ENCODE data around the gene BACE2. TPM values are rescaled to one million over a fixed set of nuclear protein-coding genes. Genes with fewer than 3 reads are reported as not detected.

The BACE2 gene
- total and polyA plus RNA-seq, 4 donors = 9.2 to 36.0 (median 28.2) TPM

DNA sequence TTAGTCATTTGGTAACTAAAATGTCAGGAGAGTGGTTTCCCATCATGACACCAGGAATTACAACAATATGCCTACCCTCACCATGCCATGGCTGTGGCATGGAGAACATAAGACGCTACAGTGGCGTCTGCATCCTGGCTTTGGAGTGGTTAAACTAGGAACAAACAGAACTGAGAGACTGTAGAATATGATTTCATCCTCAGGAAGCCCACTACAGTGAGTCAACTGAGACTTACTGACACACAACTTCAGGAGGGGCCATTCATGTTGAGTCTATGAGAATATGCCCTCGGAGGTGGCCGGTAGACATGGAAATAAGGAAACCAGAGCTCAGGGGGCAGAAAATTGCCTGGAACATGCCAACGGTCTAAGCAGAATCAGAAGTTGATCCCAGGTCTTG lies 5.9 kb upstream of the BACE2 start:
- 96% methylated on average over 3 of the region's 5 CpGs for WGBS (ENCODE audit: insufficient coverage)
- Histone ChIP-seq H3K27ac (ENCODE audit: low read depth, low read length) (no peak overlapping the region), H3K4me3 (ENCODE audit: low read depth, low read length) (no peak overlapping the region), H3K27me3 (ENCODE audit: control insufficient read depth, insufficient read depth, low read length) (no peaks in the 10 kb centered on the region), H3K36me3 (ENCODE audit: control insufficient read depth, insufficient read depth, low read length) (no peaks in the 10 kb centered on the region), H3K9me3 (ENCODE audit: control insufficient read depth, insufficient read depth, low read length) (no peaks in the 10 kb centered on the region), H3K4me1 (ENCODE audit: control insufficient read depth, insufficient read depth, low read length) (peaks cover 3% of the 10 kb centered on the region)
- no peak for DNase-seq (ENCODE audit: low read depth in 4 of 6, low spot score in 6 of 6)

DNA sequence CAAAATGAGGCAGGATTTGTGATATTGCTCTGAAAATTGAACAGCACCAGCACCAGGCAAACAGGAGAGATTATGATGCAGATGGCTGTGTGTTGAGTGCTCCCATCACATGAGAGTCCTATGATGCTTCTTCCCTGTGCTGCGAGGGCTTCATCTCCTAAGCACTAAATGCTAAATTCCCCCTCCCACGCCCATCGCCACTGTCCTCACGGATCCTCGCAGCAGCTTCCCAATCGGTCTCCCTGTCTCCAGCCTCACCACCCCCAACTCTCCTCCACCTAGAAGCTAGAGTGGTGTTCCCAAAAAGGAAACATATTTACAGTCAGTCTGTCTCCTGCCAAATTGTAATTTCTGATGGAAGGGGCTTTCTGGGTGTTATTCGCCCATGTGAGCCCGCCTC lies 4.9 kb upstream of the BACE2 start:
- Histone ChIP-seq H3K4me1 (ENCODE audit: control insufficient read depth, insufficient read depth, low read length) (peaks cover 9% of the 10 kb centered on the region), H3K27ac (ENCODE audit: low read depth, low read length) (no peak overlapping the region), H3K9me3 (ENCODE audit: control insufficient read depth, insufficient read depth, low read length) (no peaks in the 10 kb centered on the region), H3K27me3 (ENCODE audit: control insufficient read depth, insufficient read depth, low read length) (peaks cover 4% of the 10 kb centered on the region), H3K36me3 (ENCODE audit: control insufficient read depth, insufficient read depth, low read length) (no peaks in the 10 kb centered on the region), H3K4me3 (ENCODE audit: low read depth, low read length) (no peak overlapping the region)
- peak in 1 of 6 donors; percentile 36 for DNase-seq (ENCODE audit: low read depth in 4 of 6, low spot score in 6 of 6)
- 94% methylated on average over 7 of the region's 8 CpGs for WGBS (ENCODE audit: insufficient coverage)

DNA sequence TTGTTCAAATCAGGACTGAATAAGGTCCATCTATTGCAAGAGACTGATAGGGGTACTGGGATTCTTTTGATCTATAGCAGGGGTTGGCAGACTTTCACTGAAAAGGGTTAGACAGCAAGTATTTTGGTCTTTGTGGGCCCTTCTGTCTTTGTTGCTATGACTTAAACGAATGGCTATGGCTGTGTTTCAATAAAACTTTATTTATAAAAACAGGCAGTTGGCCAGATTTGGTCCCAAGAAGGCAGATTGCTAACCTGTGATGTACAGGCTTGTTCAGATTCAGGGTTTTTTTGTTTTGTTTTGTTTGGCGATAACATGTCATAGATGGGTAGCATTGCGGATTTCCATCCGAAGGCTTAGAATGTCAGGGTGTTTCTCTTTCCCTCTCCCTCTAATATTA lies 3.9 kb upstream of the BACE2 start:
- Histone ChIP-seq H3K27ac (ENCODE audit: low read depth, low read length) (no peak overlapping the region), H3K9me3 (ENCODE audit: control insufficient read depth, insufficient read depth, low read length) (no peaks in the 10 kb centered on the region), H3K27me3 (ENCODE audit: control insufficient read depth, insufficient read depth, low read length) (peaks cover 8% of the 10 kb centered on the region), H3K36me3 (ENCODE audit: control insufficient read depth, insufficient read depth, low read length) (no peaks in the 10 kb centered on the region), H3K4me1 (ENCODE audit: control insufficient read depth, insufficient read depth, low read length) (peaks cover 16% of the 10 kb centered on the region), H3K4me3 (ENCODE audit: low read depth, low read length) (no peak overlapping the region)
- no CpG with 5 or more reads among the region's 4 CpGs for WGBS (ENCODE audit: insufficient coverage)
- no peak for DNase-seq (ENCODE audit: low read depth in 4 of 6, low spot score in 6 of 6)

DNA sequence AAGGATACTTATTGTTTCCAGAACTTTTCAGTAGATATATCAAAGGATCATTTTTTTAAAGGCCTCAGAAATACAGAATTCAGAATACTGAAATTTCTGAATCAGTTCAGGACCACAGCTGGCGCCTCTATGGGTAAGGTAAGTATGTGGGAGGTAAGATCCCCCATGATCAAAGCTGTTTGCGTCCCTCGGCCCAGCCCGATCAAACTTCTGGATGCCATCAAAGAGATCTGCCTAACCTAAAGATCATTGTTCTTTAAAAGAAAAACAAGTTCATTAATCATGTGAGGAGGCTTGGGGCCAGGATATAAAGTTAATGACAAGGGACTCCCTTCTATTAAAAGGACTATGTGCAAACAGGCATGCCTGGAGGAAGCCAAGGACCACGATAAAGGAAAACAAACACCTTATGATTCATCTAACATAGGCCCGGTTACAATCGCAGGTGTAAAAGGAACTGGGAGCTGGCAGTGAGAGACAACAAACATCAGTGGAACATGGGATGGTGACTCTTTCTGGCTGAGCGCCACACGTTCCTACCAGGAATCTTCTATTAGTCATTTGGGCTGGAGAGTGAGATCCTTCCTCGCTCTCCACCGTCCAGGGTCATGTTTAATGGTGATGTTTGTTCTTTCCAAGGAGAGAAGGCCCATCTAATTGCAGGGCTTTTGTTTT lies 2.8 kb upstream of the BACE2 start:
- no peaks in the 10 kb centered on the region for H3K9me3 ChIP-seq (ENCODE audit: control insufficient read depth, insufficient read depth, low read length)
- H3K4me3 ChIP-seq (ENCODE audit: low read depth, low read length) = no peak overlapping the region
- H3K27me3 ChIP-seq (ENCODE audit: control insufficient read depth, insufficient read depth, low read length) = peaks cover 8% of the 10 kb centered on the region
- WGBS (ENCODE audit: insufficient coverage) = 90% methylated on average over 4 of the region's 11 CpGs
- peaks cover 18% of the 10 kb centered on the region for H3K4me1 ChIP-seq (ENCODE audit: control insufficient read depth, insufficient read depth, low read length)
- DNase-seq (ENCODE audit: low read depth in 4 of 6, low spot score in 6 of 6) = no peak
- no peaks in the 10 kb centered on the region for H3K36me3 ChIP-seq (ENCODE audit: control insufficient read depth, insufficient read depth, low read length)
- no peak overlapping the region for H3K27ac ChIP-seq (ENCODE audit: low read depth, low read length)

GRCh38 chr21:41166884-41167283 lies 1.1 kb upstream of the BACE2 start:
- peaks cover 10% of the 10 kb centered on the region for H3K27me3 ChIP-seq (ENCODE audit: control insufficient read depth, insufficient read depth, low read length)
- no peaks in the 10 kb centered on the region for H3K36me3 ChIP-seq (ENCODE audit: control insufficient read depth, insufficient read depth, low read length)
- peak overlapping the region; percentile 70 for H3K27ac ChIP-seq (ENCODE audit: low read depth, low read length)
- H3K4me3 ChIP-seq (ENCODE audit: low read depth, low read length) = peak overlapping the region; percentile 72
- peak in 1 of 6 donors; percentile 18 for DNase-seq (ENCODE audit: low read depth in 4 of 6, low spot score in 6 of 6)
- H3K4me1 ChIP-seq (ENCODE audit: control insufficient read depth, insufficient read depth, low read length) = peaks cover 18% of the 10 kb centered on the region
- H3K9me3 ChIP-seq (ENCODE audit: control insufficient read depth, insufficient read depth, low read length) = no peaks in the 10 kb centered on the region
- WGBS (ENCODE audit: insufficient coverage) = 14% methylated on average over 6 of the region's 14 CpGs

DNA sequence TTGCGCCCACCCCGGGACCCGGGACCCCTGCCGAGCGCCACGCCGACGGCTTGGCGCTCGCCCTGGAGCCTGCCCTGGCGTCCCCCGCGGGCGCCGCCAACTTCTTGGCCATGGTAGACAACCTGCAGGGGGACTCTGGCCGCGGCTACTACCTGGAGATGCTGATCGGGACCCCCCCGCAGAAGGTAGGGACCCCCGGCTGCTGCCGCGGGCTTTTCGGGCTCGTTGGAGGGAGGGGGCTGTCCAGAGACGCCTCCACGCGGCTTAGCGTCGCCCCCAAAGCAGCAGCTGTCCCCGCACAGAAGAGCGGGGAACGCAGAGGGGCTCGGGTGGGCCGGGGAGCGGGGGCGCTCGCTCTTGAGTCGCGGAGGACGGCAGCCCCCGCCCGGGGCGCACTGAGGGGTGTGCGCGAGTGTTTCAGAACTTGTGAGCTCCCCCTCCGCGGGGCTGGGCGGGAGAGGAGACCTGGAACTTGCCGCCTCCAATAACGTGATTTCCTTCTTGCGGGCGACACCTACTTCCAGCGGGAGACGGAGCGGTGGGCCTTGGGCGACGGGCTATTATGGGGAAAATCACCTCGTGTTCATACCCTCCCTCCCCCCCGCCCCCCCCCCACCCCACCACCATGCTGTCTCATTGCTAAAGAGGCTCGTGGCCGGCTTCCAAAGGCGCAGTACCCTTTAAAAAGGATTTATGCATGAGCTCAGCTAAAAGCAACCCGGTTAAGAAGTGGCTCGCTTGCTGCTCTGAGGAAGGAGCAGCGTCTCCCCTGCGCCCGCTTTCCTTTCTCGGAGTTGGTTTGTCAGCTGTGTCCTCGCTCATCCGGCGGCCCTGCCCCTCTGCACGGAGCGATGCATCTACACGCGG lies 664 bp downstream of the BACE2 start:
- Histone ChIP-seq H3K9me3 (ENCODE audit: control insufficient read depth, insufficient read depth, low read length) (no peaks in the 10 kb centered on the region), H3K36me3 (ENCODE audit: control insufficient read depth, insufficient read depth, low read length) (no peaks in the 10 kb centered on the region), H3K4me1 (ENCODE audit: control insufficient read depth, insufficient read depth, low read length) (peaks cover 18% of the 10 kb centered on the region), H3K4me3 (ENCODE audit: low read depth, low read length) (peak overlapping the region; percentile 58), H3K27me3 (ENCODE audit: control insufficient read depth, insufficient read depth, low read length) (peaks cover 10% of the 10 kb centered on the region), H3K27ac (ENCODE audit: low read depth, low read length) (peak overlapping the region; percentile 58)
- DNase-seq (ENCODE audit: low read depth in 4 of 6, low spot score in 6 of 6) = peak in 2 of 6 donors; percentile 73 to 81
- WGBS (ENCODE audit: insufficient coverage) = under 1% methylated on average over 62 of the region's 75 CpGs

GRCh38 chr21:41169258-41169576 lies 1.3 kb downstream of the BACE2 start:
- Histone ChIP-seq H3K4me1 (ENCODE audit: control insufficient read depth, insufficient read depth, low read length) (peaks cover 18% of the 10 kb centered on the region), H3K27ac (ENCODE audit: low read depth, low read length) (peak overlapping the region; percentile 50), H3K36me3 (ENCODE audit: control insufficient read depth, insufficient read depth, low read length) (no peaks in the 10 kb centered on the region), H3K9me3 (ENCODE audit: control insufficient read depth, insufficient read depth, low read length) (no peaks in the 10 kb centered on the region), H3K27me3 (ENCODE audit: control insufficient read depth, insufficient read depth, low read length) (peaks cover 10% of the 10 kb centered on the region), H3K4me3 (ENCODE audit: low read depth, low read length) (peak overlapping the region; percentile 58)
- 5% methylated on average over 3 of the region's 3 CpGs for WGBS (ENCODE audit: insufficient coverage)
- DNase-seq (ENCODE audit: low read depth in 4 of 6, low spot score in 6 of 6) = no peak

GRCh38 chr21:41169701-41170100 lies 1.7 kb downstream of the BACE2 start:
- peaks cover 18% of the 10 kb centered on the region for H3K4me1 ChIP-seq (ENCODE audit: control insufficient read depth, insufficient read depth, low read length)
- H3K27ac ChIP-seq (ENCODE audit: low read depth, low read length) = no peak overlapping the region
- no peaks in the 10 kb centered on the region for H3K9me3 ChIP-seq (ENCODE audit: control insufficient read depth, insufficient read depth, low read length)
- no peaks in the 10 kb centered on the region for H3K36me3 ChIP-seq (ENCODE audit: control insufficient read depth, insufficient read depth, low read length)
- H3K4me3 ChIP-seq (ENCODE audit: low read depth, low read length) = no peak overlapping the region
- 78% methylated on average over 3 of the region's 6 CpGs for WGBS (ENCODE audit: insufficient coverage)
- DNase-seq (ENCODE audit: low read depth in 4 of 6, low spot score in 6 of 6) = no peak
- H3K27me3 ChIP-seq (ENCODE audit: control insufficient read depth, insufficient read depth, low read length) = peaks cover 10% of the 10 kb centered on the region

- H3K4me3 ChIP-seq (ENCODE audit: low read depth, low read length) = no peak overlapping the region
- H3K27ac ChIP-seq (ENCODE audit: low read depth, low read length) = no peak overlapping the region
- WGBS (ENCODE audit: insufficient coverage) = 80% methylated on average over 1 of the region's 2 CpGs
- H3K4me1 ChIP-seq (ENCODE audit: control insufficient read depth, insufficient read depth, low read length) = peaks cover 21% of the 10 kb centered on the region
- no peaks in the 10 kb centered on the region for H3K36me3 ChIP-seq (ENCODE audit: control insufficient read depth, insufficient read depth, low read length)
- peak in 2 of 6 donors; percentile 18 to 52 for DNase-seq (ENCODE audit: low read depth in 4 of 6, low spot score in 6 of 6)
- no peaks in the 10 kb centered on the region for H3K9me3 ChIP-seq (ENCODE audit: control insufficient read depth, insufficient read depth, low read length)
- peaks cover 10% of the 10 kb centered on the region for H3K27me3 ChIP-seq (ENCODE audit: control insufficient read depth, insufficient read depth, low read length)
Measured at GRCh38 chr21:41170442-41170841, 2.5 kb downstream of the BACE2 start.
